Endothelial cell of umbilical vein (primary cell): ENCODE measurements around the gene HMMR. TPM values are rescaled to one million over a fixed set of nuclear protein-coding genes. Genes with fewer than 3 reads are reported as not detected.

Experiments used
- BruUV-seq: library from RNA; stranded (reverse); fragments of 400-500 nt; replicated peaks from 2 replicates; lab custom pipeline; 2021; lab: Mats Ljungman, UMichigan
- CTCF ChIA-PET: fragments of 300-600, 350-600 bp; sonication (Branson Sonifier 250); formaldehyde crosslinking; loops from one replicate; lab custom pipeline; 2021; ENCODE audit warnings: antibody characterized with exemption, inconsistent platforms; lab: Charles Lee
- POLR2A ChIA-PET: fragments of 300-600, 350-600 bp; sonication (Branson Sonifier 250); formaldehyde crosslinking; loops from one replicate; lab custom pipeline; 2021; ENCODE audit warnings: antibody characterized with exemption, inconsistent platforms; lab: Charles Lee
- DNase-seq: peaks from one replicate; pipeline ENCODE4 v3.0.0-alpha.2; 2011; ENCODE audit warnings: low read depth, low spot score
- FAIRE-seq: peaks from 2 replicates; lab custom pipeline; 2011; peaks lifted over from hg19 to GRCh38; lab: Jason Lieb, UNC
- H2AFZ ChIP-seq: 2 replicates; pipeline ENCODE4 v1.6.0; 2012; ENCODE audit warnings: low read depth, low read length, control low read depth, inconsistent platforms
- H3K27ac ChIP-seq: 2 replicates; pipeline ENCODE4 v1.5.1; 2011; ENCODE audit warnings: low read depth, mild to moderate bottlenecking, control low read depth, low read length, moderate library complexity; ENCODE audit not compliant: insufficient read depth
- H3K27me3 ChIP-seq, 2 experiments: 2 replicates each; pipeline versions ENCODE4 v1.6.0 to v1.6.1; 2011; ENCODE audit warnings: low read length in 2 of 2, mixed read lengths in 1 of 2; ENCODE audit not compliant: control insufficient read depth in 2 of 2, insufficient read depth in 2 of 2
- H3K36me3 ChIP-seq, 2 experiments: 2 replicates in 1 of 2; 3 replicates in 1 of 2; pipeline ENCODE4 v1.5.1; 2011; ENCODE audit warnings: low read length in 2 of 2, mild to moderate bottlenecking in 1 of 2, moderate library complexity in 1 of 2; ENCODE audit not compliant: control insufficient read depth in 2 of 2, insufficient read depth in 2 of 2; ENCODE audit errors: extremely low read depth in 1 of 2
- H3K4me1 ChIP-seq: 3 replicates; pipeline ENCODE4 v1.5.1; 2011; ENCODE audit warnings: mild to moderate bottlenecking, low read length; ENCODE audit not compliant: control insufficient read depth, insufficient read depth; ENCODE audit errors: extremely low read depth
- H3K4me2 ChIP-seq: 2 replicates; pipeline ENCODE4 v1.6.1; 2011; ENCODE audit warnings: low read length, control low read depth, mixed read lengths; ENCODE audit not compliant: insufficient read depth
- H3K4me3 ChIP-seq, 3 experiments: fragments of 200-600 bp in 1 of 3; sonication (generic), shearing (Covaris generic) in 1 of 3; replicated peaks in 1 of 3; 2 replicates each; pipeline ENCODE4 v1.5.1; 2011 to 2016; ENCODE audit warnings: control low read depth in 3 of 3, low read length in 3 of 3, mild to moderate bottlenecking in 2 of 3, inconsistent platforms in 1 of 3, low read depth in 1 of 3, moderate library complexity in 1 of 3; ENCODE audit not compliant: insufficient read depth in 1 of 3
- H3K79me2 ChIP-seq: 2 replicates; pipeline ENCODE4 v1.6.0; 2012; ENCODE audit warnings: low read length, inconsistent platforms; ENCODE audit not compliant: control insufficient read depth, insufficient read depth
- H3K9ac ChIP-seq: replicated peaks from 2 replicates; pipeline ENCODE3; 2011; ENCODE audit warnings: low read length, control low read depth; ENCODE audit not compliant: insufficient read depth; ENCODE audit errors: extremely low read depth
- H3K9me1 ChIP-seq: replicated peaks from 3 replicates; pipeline ENCODE4 v1.6.0; 2011; ENCODE audit warnings: mild to moderate bottlenecking, low read length; ENCODE audit not compliant: control insufficient read depth, insufficient read depth; ENCODE audit errors: extremely low read depth
- H3K9me3 ChIP-seq: replicated peaks from 2 replicates; pipeline ENCODE4 v1.5.1; 2012; ENCODE audit warnings: low read length, inconsistent platforms; ENCODE audit not compliant: control insufficient read depth, insufficient read depth
- H4K20me1 ChIP-seq: replicated peaks from 2 replicates; pipeline ENCODE3; 2011; ENCODE audit warnings: mild to moderate bottlenecking, low read length; ENCODE audit not compliant: control insufficient read depth, insufficient read depth; ENCODE audit errors: extremely low read depth
- CTCF ChIP-seq, 2 donors: IDR thresholded peaks; 1 replicate in 1 of 2; 2 replicates in 1 of 2; pipeline ENCODE4 v1.5.1; 2011; ENCODE audit warnings: low read length in 2 of 2, mild to moderate bottlenecking in 2 of 2, moderate library complexity in 2 of 2, control low read depth in 1 of 2, inconsistent platforms in 1 of 2, low read depth in 1 of 2; ENCODE audit not compliant: insufficient read depth in 1 of 2; ENCODE audit errors: extremely low read depth in 1 of 2
- EZH2 ChIP-seq: IDR thresholded peaks from 2 replicates; pipeline ENCODE4 v1.6.1; 2012; ENCODE audit warnings: borderline replicate concordance, low read depth, mild to moderate bottlenecking, moderate library complexity, low read length, inconsistent platforms; ENCODE audit not compliant: severe bottlenecking
- FOS ChIP-seq: IDR thresholded peaks from 2 replicates; pipeline ENCODE4 v1.6.1; 2011; ENCODE audit warnings: mild to moderate bottlenecking, low read length, moderate library complexity, borderline replicate concordance; ENCODE audit not compliant: insufficient read depth
- GATA2 ChIP-seq: IDR thresholded peaks from 2 replicates; pipeline ENCODE4 v1.7.0; 2011; ENCODE audit warnings: low read depth, mild to moderate bottlenecking, moderate library complexity, mixed read lengths, low read length; ENCODE audit not compliant: insufficient read length, insufficient read depth
- JUN ChIP-seq: IDR thresholded peaks from 2 replicates; pipeline ENCODE4 v1.6.1; 2011; ENCODE audit warnings: borderline replicate concordance, low read depth; ENCODE audit not compliant: insufficient read length, insufficient read depth
- MYC ChIP-seq: IDR thresholded peaks from one replicate; pipeline ENCODE4 v1.6.1; 2011; ENCODE audit warnings: mild to moderate bottlenecking, low read depth, low read length
- POLR2A ChIP-seq: IDR thresholded peaks from 2 replicates; pipeline ENCODE4 v1.6.1; 2012; ENCODE audit warnings: low read depth, mild to moderate bottlenecking, control low read depth, low read length
- POLR2AphosphoS5 ChIP-seq: IDR thresholded peaks from 2 replicates; pipeline ENCODE4 v1.6.1; 2012; ENCODE audit warnings: low read depth, mild to moderate bottlenecking, control low read depth, low read length, moderate library complexity; ENCODE audit not compliant: insufficient read depth
- dilution Hi-C: fragments of 300-500 bp; cut with MboI; formaldehyde crosslinking; loops from one replicate; pipeline ENCODE4 v1.15.0; 2019; ENCODE audit warnings: low sequenced_read_pairs; ENCODE audit not compliant: extremely low pct_ligation_motif_present
- intact Hi-C: fragments of 100-400 bp; cut with micrococcal nuclease; formaldehyde crosslinking; loops from one replicate; pipeline ENCODE4 v1.10.0; 2022
- polyA plus RNA-seq, 4 experiments: library from polyadenylated mRNA; depleted of rRNA in 3 of 4; stranded (reverse) in 3 of 4; unstranded in 1 of 4; fragments of >200 nt; gene quantifications; 2 replicates each; pipeline versions ENCODE4 v1.2.1 to v1.2.3, GENCODE V29; 2011 to 2012; ENCODE audit warnings: missing spikeins in 1 of 4
- total RNA-seq: library from RNA; stranded (reverse); gene quantifications from 2 replicates; pipeline ENCODE4 v1.2.3, GENCODE V29; 2021
- TF ChIP-seq, protein P1 (sequence below): IDR thresholded peaks from 2 replicates; pipeline ENCODE4 v1.6.1; 2011; ENCODE audit not compliant: insufficient read depth, insufficient read length

HMMR gene
- total and polyA plus RNA-seq, 2 donors (not counting 3 experiments of a cell fraction or from before 2014, with no cell fraction given), result 5.5 to 31.0 TPM

DNA sequence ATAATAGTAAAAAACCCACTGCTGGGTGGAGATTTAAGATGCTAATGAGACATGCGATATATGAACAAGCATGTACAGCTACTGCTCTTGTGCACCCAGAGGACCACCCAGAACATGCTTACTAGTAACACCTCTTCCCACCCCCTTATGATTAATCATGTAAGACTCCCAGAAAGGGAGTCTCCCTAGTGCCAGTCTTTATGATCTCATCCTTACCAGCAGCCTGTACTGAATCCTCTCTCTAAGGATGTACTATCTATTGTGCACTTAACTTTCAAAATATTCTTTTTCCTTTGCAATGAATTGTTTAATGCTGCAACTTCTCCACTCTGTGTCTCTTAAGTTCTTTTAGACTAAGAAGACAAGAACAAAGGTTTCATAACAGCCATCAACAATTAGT lies 35.9 kb downstream of the HMMR start:
- DNase-seq (no peak), FAIRE-seq (no peak)
- Histone ChIP-seq H3K27ac (no peak overlapping the region), H4K20me1 (no peaks in the 10 kb centered on the region), H3K79me2 (no peaks in the 10 kb centered on the region), H3K9me1 (no peaks in the 10 kb centered on the region), H3K4me3 (no peak overlapping the region), H3K4me1 (no peaks in the 10 kb centered on the region), H3K9me3 (no peaks in the 10 kb centered on the region), H3K4me2 (no peak overlapping the region), H3K27me3 (no peaks in the 10 kb centered on the region), H3K36me3 (peaks cover 0 to under 1% of the 10 kb centered on the region in 2 experiments), H2AFZ (no peak overlapping the region), H3K9ac (no peak overlapping the region)
- ChIA-PET CTCF (no interaction called here), POLR2A (no interaction called here)
- no TSS peak for BruUV-seq
- intact Hi-C loops, result no loop called here
- TF ChIP-seq, protein P1, sequence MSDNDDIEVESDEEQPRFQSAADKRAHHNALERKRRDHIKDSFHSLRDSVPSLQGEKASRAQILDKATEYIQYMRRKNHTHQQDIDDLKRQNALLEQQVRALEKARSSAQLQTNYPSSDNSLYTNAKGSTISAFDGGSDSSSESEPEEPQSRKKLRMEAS, result no peak
- TF ChIP-seq JUN, result no peak
- TF ChIP-seq GATA2, result no peak
- no peak for TF ChIP-seq POLR2A
- TF ChIP-seq EZH2, result no peak
- no peak for TF ChIP-seq CTCF (IDR thresholded peaks at IDR 0.05; ENCODE audit: extremely low read depth in 1 of 2, insufficient read depth in 1 of 2, low read depth in 1 of 2, low read length in 2 of 2)
- TF ChIP-seq MYC, result no peak
- no peak for TF ChIP-seq FOS
- no peak for TF ChIP-seq POLR2AphosphoS5
- dilution Hi-C loops, result no loop called here
